Kidney (tissue), 14 donors: ENCODE results near the gene CD1B. TPM values are rescaled to one million over a fixed set of nuclear protein-coding genes. Genes with fewer than 3 reads are reported as not detected.
"Not testable (repeated sequence)": the region's sequence is repeated elsewhere in the genome, so short reads cannot be mapped to it uniquely, and the experiment has no call there.

ENCODE experiments used
- DNase-seq, 5 donors: peaks; one replicate each; pipeline ENCODE4 v3.0.0-alpha.2; 2013 to 2020
- FAIRE-seq: peaks from 2 replicates; lab custom pipeline; 2012; peaks lifted over from hg19 to GRCh38; lab: Jason Lieb, UNC
- H3K27ac ChIP-seq, 2 donors: one replicate each; pipeline ENCODE4 v1.7.0; 2013; ENCODE audit warnings: low read depth in 2 of 2, low read length in 2 of 2, inconsistent platforms in 1 of 2
- H3K27me3 ChIP-seq: one replicate; pipeline ENCODE4 v1.7.1; 2013; ENCODE audit warnings: low read length, inconsistent platforms; ENCODE audit not compliant: control insufficient read depth, insufficient read depth
- H3K36me3 ChIP-seq, 3 donors: one replicate each; pipeline versions ENCODE4 v1.7.0 to v1.7.1; 2013; ENCODE audit warnings: low read length in 3 of 3, control low read depth in 1 of 3, inconsistent platforms in 1 of 3; ENCODE audit not compliant: insufficient read depth in 3 of 3, control insufficient read depth in 2 of 3
- H3K4me1 ChIP-seq, 3 donors: one replicate each; pipeline versions ENCODE4 v1.7.0 to v1.7.1; 2013; ENCODE audit warnings: low read length in 3 of 3, inconsistent platforms in 1 of 3, low read depth in 1 of 3; ENCODE audit not compliant: control insufficient read depth in 2 of 3, insufficient read depth in 2 of 3
- H3K4me3 ChIP-seq, 3 donors: one replicate each; pipeline versions ENCODE4 v1.7.0 to v1.8.1; 2013; ENCODE audit warnings: low read length in 3 of 3, control low read depth in 1 of 3, inconsistent platforms in 1 of 3
- H3K9ac ChIP-seq, 3 donors: one replicate each; pipeline versions ENCODE4 v1.7.0 to v1.7.1; 2013; ENCODE audit warnings: low read length in 3 of 3, control low read depth in 1 of 3, inconsistent platforms in 1 of 3
- H3K9me3 ChIP-seq, 3 donors: one replicate each; pipeline versions ENCODE4 v1.7.0 to v1.7.1; 2013; ENCODE audit warnings: low read length in 3 of 3, control low read depth in 1 of 3, inconsistent platforms in 1 of 3; ENCODE audit not compliant: control insufficient read depth in 2 of 3, insufficient read depth in 1 of 3
- intact Hi-C: fragments of 100-400 bp; cut with DNase I; formaldehyde crosslinking; loops from one replicate; pipeline ENCODE4 v1.11.1; 2022
- polyA plus RNA-seq: library from polyadenylated mRNA; stranded (reverse); fragments of 350-450 nt; fragmentation: Illumina TruSeq; extraction: RNeasy Lipid Tissue Mini Kit (QIAGEN cat#74804); gene quantifications from one replicate; pipeline ENCODE4 v1.2.3, GENCODE V29; 2014; ENCODE audit warnings: low read depth, low replicate concordance; ENCODE audit not compliant: insufficient read depth
- total RNA-seq: library from RNA; stranded (reverse); fragmentation: NEBNext Ultra II Directional; extraction: Animal tissue kit (Norgen Biotek cat#: 25700); gene quantifications from one replicate; pipeline ENCODE4 v1.2.1, GENCODE V29; 2021
- TF ChIP-seq, protein P1 (sequence below): IDR thresholded peaks from 3 replicates; pipeline ENCODE4 v1.5.1; 2012; ENCODE audit warnings: mild to moderate bottlenecking, moderate library complexity, borderline replicate concordance; ENCODE audit not compliant: insufficient read depth; ENCODE audit errors: extremely low read depth
- donor health status: control.
- donor health status: control.
- donor health status: control.
- donor health status: control.
- donor health status: control.
- donor health status: DM: yes; HTN: yes; CAD: no.
- donor health status: Normal renal cell carcinoma (clear cell type).

CD1B gene
- total and polyA plus RNA-seq, 2 donors from 2014 or later = 0.60 TPM; not detected in 1

DNA sequence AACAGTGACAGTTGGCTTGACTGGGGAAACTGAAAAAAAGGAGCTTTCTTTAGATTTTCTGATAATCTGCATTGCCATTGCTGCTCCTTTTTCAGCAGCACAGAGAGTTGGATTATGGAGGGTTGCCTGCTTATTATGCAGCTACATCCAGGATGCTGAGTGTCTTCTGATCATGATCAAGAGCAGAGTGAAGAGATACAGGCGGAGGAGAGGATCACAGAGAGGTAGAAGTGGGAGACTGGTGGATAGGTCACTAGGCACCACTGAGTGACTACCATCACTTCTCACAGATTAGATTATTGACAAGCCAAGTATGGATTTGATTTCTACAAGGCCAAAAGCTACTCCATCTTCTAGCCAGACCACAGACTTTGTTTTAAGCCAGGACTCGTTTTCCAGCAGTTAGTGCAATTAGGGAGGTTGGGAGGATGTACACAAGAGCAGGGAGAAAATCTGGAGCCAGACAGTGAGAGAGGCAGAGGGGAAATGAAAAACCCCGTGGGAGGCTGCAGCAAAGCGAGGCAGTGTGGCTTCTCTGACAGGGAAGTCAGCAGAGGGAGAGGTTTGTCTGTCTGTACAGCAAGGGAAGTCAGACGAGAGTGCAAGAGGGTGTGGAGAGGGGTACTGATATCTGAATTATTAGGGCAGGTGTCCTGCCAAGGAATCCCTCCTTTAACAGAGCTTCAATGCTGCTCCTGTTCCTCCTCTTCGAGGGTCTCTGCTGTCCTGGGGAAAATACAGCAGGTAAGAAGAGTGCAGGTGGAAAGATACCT lies 22.2 kb upstream of the CD1B start, which contains the start of gene CD1E:
Gene CD1E (plus strand): TSS at position 592 of the 773 bp plus-strand sequence. CDS start 95 bp downstream, at position 687.
- Histone ChIP-seq H3K9me3 (no peaks in the 10 kb centered on the region), H3K9ac (no peak within 1 kb of the TSS), H3K36me3 (no peaks in the 10 kb centered on the region), H3K4me1 (no peaks in the 10 kb centered on the region), H3K27me3 (no peaks in the 10 kb centered on the region), H3K27ac (no peak within 1 kb of the TSS), H3K4me3 (no peak within 1 kb of the TSS)
- no peak for FAIRE-seq
- TF ChIP-seq, protein P1, sequence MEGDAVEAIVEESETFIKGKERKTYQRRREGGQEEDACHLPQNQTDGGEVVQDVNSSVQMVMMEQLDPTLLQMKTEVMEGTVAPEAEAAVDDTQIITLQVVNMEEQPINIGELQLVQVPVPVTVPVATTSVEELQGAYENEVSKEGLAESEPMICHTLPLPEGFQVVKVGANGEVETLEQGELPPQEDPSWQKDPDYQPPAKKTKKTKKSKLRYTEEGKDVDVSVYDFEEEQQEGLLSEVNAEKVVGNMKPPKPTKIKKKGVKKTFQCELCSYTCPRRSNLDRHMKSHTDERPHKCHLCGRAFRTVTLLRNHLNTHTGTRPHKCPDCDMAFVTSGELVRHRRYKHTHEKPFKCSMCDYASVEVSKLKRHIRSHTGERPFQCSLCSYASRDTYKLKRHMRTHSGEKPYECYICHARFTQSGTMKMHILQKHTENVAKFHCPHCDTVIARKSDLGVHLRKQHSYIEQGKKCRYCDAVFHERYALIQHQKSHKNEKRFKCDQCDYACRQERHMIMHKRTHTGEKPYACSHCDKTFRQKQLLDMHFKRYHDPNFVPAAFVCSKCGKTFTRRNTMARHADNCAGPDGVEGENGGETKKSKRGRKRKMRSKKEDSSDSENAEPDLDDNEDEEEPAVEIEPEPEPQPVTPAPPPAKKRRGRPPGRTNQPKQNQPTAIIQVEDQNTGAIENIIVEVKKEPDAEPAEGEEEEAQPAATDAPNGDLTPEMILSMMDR = no peak
- DNase-seq = no peak
- intact Hi-C loops = no loop called here

DNA sequence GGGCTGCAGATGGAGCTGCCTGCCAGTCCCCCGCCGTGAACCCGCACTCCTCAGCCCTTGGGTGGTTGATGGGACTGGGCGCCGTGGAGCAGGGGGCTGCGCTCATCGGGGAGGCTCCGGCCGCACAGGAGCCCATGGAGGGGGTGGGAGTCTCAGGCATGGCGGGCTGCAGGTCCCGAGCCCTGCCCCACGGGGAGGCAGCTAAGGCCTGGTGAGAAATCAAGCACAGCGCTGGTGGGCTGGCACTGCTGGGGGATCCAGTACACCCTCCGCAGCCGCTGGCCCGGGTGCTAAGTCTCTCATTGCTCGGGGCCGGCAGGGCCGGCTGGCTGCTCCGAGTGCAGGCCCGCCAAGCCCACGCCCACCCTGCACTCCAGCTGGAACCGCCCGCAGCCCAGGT lies 17.6 kb upstream of the CD1B start:
- H3K4me1 ChIP-seq, H3K9me3 ChIP-seq, H3K4me3 ChIP-seq, intact Hi-C loops, FAIRE-seq, DNase-seq, H3K36me3 ChIP-seq, H3K9ac ChIP-seq, H3K27ac ChIP-seq, H3K27me3 ChIP-seq: not testable (repeated sequence)

DNA sequence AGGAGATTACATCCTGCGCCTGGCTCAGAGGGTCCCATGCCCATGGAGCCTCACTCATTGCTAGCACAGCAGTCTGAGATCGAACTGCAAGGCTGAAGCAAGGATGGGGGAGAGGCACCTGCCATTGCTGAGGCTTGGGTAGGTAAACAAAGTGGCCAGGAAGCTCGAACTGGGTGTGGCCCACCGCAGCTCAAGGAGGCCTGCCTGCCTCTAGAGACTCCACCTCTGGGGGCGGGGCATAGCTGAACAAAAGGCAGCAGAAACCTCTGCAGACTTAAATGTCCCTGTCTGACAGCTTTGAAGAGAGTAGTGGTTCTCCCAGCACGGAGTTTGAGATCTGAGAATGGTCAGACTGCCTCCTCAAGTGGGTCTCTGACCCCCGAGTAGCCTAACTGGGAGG lies 5.1 kb upstream of the CD1B start:
- intact Hi-C loops, H3K9ac ChIP-seq: not testable (repeated sequence)

DNA sequence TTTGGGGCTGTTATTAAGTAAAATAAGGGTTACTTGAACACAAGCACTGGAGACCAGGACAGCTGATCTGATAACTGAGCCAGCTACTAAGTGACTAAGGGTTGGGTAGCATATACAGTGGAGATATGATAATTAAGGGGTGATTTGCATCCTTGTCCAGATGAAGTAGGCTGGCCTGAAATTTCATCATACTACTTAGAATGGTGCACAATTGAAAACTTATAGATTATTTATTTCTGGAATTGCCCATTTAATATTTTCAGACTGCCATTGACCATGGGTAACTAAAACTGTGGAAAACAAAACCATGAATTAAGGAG lies 3.8 kb upstream of the CD1B start:
- H3K9me3 ChIP-seq = no peaks in the 10 kb centered on the region
- no peak overlapping the region for H3K9ac ChIP-seq
- no peak overlapping the region for H3K4me3 ChIP-seq
- TF ChIP-seq, protein P1 = no peak
- no peaks in the 10 kb centered on the region for H3K27me3 ChIP-seq
- FAIRE-seq (no peak), DNase-seq (no peak)
- no peaks in the 10 kb centered on the region for H3K36me3 ChIP-seq
- H3K27ac ChIP-seq = no peak overlapping the region
- intact Hi-C loops = no loop called here
- no peaks in the 10 kb centered on the region for H3K4me1 ChIP-seq

More for the DNA sequence above, 5.1 kb upstream of the CD1B start:
- not testable (repeated sequence) for FAIRE-seq, H3K27ac ChIP-seq, H3K4me1 ChIP-seq, H3K36me3 ChIP-seq, DNase-seq, H3K4me3 ChIP-seq, H3K9me3 ChIP-seq, H3K27me3 ChIP-seq
